C4-2B (cell line): Measurements from ENCODE around the gene EIF4E2.
"Not testable (repeated sequence)": the region's sequence is repeated elsewhere in the genome, so short reads cannot be mapped to it uniquely, and the experiment has no call there.

Experiments
- CTCF ChIP-seq: fragments of 450-650 bp; conservative IDR thresholded peaks from 2 replicates; pipeline ENCODE4 v1.5.1; 2017; ENCODE audit warnings: mild to moderate bottlenecking
- ZFX ChIP-seq: fragments of 450-650 bp; IDR thresholded peaks from 2 replicates; pipeline ENCODE4 v1.6.1; 2017

- TF ChIP-seq CTCF, ZFX: not testable (repeated sequence)
These were observed 17.7 kb upstream of the EIF4E2 start for GRCh38 chr2:232532821-232533220.
